ENCODE data around the gene IMP4.

IMP4 gene

GRCh38 chr2:130358420-130359350 is 16.0 kb downstream of the IMP4 start:
- no peak for DNase-seq

DNA sequence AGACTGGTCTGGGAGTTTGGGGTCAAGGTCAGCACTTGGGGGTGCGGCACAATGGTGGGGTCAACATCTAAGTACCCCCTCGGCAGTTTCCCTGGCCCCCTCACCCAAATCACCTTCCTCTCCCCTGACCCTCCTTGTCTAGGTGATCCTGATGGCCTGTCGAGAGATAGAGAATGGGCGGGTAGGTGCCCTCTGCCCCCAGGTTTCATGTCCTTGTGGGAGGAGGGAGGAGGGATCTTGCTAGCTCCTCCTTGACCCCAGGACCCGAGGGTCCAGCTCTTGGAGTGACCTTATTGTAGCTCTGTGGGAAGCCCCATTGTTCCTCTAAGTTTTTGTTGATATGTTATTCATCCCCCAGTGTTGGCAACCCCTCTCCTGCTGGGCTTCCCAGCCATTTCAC is 16.8 kb downstream of the IMP4 start:
- DNase-seq = no peak

DNA sequence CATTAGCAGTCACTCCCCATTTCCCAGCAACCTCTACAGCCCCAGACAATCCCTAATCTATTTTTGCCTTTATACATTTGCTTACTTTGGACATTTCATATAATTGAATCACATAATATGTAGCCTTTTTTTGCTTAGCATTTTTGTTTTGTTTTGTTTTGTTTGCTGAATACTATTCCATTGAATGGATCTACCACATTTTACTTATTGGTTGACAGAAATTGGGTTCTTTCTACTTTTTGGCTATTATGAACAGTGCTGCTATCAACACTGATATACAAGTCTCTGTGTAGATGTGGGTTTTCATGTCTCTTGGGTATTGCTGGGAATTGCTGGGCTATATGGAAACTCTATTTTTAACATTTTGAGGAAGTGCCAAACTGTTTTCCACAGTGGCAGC is 20.8 kb downstream of the IMP4 start:
- no peak for DNase-seq

GRCh38 chr2:130365075-130365474 is 22.4 kb downstream of the IMP4 start:
- no peak for DNase-seq

DNA sequence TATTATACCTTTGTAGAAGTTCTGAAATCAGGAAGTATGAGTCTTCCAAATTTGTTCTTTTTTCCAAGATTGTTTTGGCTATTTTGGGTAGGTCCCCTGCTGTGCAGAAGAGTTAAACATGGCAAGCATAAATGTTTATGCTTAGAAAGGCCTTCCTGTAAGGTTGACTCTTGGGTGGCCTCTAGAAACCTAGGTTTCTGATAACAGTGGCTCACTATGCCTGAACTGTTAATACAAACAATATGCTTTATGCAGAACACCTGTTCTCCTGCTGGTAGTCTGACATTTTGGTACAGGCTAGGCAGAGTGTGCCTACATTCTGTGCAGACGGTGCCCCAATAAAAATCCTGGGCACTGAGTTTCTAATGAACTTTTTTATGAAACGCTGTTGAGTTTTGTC is 23.3 kb downstream of the IMP4 start:
- DNase-seq = no peak

DNA sequence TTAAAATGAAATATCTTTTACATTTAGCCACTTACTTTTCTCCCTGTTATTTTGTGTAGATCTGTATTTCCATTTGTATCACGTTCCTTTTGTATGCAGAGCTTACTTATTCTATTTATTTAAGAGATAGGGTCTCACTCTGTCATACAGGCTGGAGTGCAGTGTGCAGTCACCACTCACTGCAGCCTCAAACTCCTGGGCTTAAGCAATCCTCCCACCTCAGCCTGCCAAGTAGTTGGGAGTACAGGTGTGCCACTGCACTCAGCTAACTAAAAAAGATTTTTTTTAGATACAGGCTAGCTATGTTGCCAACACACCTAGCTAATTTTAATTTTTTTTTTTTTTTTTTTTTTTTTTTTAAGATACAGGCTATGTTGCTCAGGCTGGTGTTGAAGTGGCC is 24.0 kb downstream of the IMP4 start:
- DNase-seq = no peak

- no peak for DNase-seq
These were observed 26.1 kb downstream of the IMP4 start for GRCh38 chr2:130368786-130369185.

- no peak for DNase-seq
These were observed 26.7 kb downstream of the IMP4 start for GRCh38 chr2:130369311-130369964.

DNA sequence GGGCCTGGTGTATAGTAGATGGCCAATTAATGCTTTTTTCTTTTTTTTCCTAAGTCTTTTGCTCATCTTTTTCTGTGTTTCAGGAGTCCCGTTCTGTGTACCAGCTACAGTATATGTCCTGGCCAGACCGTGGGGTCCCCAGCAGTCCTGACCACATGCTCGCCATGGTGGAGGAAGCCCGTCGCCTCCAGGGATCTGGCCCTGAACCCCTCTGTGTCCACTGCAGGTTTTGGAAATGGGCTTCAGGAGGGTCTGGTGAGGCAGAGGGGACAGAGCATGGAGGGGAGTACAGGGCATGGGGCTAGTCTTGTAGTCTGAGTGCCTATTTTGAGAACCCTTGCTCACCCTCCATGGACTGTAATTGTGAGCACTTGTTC is 27.3 kb downstream of the IMP4 start:
- no peak for DNase-seq

DNA sequence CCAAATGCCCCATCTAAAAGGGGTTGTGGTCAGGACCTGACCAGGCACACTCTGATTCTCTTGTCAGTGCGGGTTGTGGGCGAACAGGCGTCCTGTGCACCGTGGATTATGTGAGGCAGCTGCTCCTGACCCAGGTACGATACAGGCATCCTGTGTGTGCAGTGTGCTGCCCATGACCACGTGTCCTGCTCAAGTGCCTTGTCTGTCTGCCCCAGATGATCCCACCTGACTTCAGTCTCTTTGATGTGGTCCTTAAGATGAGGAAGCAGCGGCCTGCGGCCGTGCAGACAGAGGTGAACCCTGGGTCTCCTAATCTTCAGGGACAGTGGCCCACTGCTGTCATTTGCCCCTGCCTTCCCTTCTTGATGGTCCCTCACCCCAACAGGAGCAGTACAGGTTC is 27.8 kb downstream of the IMP4 start:
- DNase-seq = no peak

DNA sequence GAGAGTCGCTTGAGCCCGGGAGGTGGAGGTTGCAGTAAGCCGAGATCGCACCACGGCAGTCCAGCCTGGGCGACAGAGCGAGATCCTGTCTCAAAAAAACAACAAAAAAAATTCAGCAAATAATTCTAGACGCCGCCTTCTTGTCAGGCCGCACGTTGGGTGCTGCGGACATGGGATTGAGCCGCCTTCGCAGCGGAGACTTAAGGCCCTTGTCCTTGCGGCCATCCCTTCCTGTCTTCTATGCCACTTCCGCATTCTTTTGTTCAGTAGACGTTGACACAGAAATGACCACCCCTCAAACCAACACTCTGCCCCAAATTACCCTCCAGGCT is 29.0 kb downstream of the IMP4 start:
- DNase-seq = no peak

- peak; percentile 59 for DNase-seq
These were observed 29.5 kb downstream of the IMP4 start for GRCh38 chr2:130372055-130372832.

DNA sequence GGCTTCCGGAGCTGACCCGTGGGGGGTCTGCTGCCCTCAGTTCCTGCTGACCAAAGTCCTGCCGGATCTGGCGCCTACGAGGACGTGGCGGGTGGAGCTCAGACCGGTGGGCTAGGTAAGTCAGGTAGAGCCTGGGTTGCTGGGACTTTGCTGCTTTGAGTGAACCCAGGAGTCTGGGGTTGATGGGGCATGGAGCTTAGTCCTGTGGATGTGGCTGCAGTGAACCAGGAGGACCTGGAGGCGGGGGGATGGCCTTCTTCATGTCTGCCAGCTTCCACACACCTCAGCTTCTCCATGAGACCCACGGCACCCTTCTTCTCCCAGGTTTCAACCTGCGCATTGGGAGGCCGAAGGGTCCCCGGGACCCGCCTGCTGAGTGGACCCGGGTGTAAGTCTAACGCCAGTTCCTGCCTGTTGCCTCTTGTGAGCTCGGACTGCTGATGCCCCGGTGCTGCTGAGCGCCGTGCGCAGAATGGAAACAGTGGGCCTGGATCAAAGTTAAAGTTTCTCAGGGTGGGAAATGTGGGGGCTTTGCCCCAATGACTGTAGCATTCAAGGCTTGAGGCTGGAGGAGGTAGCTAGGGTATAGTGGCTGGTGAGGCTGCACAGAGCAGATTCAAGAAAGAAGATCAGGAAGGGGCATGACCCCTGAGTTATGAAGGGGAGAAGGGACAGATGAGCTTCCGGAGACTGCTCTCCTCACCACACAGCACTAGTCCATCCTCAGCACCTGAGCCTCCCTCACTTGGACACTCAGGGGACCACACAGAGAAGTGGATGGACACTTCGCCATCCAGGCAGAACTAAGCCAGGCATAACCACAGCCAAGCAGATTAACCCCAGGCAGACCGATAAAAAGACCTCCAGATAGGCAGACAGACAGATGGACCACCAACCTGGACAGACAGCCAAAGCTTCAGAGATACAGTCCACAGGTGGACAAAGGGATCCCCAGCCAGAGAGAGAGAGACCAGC is 30.4 kb downstream of the IMP4 start:
- no peak for DNase-seq

DNA sequence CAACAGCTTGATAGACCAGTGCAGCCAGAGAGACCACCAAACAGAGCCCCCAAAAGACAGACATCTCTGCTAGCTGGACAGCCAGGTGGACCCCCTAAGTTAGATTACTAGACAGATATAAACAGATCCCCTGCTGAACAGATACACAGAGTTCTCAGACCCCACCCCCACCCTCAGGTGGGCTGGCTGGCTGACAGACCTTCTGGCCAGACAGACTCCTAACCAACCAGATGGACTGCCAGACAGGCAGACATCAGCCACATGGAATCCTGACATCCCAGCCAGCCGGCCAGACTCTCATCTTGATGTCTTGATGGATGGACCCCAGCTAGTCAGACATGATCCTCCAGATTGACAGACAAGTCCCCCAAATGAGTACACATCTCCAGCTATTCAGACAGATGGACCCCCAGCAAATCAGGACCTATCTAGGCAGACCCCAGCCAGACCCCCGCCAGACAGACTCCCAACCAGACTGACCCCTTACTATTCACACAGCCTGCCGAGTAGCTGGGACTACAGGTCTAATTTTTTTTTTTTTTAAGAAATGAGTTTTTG is 31.2 kb downstream of the IMP4 start:
- DNase-seq = no peak

DNA sequence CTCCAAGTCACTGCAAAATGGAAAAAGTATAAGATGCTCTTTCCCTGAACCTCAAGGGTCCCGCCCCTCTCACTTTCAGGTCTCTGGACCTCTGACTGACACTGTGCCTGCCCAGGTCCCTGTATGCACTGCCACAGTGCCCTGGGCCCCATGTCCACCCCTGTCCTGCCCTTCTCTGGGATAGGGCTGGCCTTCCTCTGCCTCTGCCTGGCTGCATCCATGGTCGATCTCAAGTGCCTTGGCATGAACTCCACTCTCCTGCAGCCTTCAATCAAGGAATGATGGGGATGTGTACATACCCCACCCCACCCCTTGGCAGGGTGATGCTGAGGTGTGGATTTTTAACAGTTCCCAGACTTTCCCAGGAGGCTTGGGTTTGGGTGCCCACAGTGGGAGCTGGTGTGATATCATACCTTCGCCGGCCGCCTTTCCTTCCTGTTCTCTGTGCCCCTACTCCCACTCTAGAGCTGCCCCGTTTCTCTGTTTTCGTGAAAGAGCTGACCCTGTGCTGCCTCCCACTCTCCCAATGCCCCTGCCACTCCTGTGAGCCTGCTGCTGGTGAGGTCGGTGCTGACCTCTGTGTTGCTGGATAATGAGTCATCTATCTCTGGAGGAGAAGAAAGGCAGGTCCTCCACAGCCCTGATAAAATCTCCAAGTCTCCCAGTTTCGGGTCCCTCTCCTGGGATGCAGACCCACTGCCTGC is 32.0 kb downstream of the IMP4 start:
- DNase-seq = no peak

DNA sequence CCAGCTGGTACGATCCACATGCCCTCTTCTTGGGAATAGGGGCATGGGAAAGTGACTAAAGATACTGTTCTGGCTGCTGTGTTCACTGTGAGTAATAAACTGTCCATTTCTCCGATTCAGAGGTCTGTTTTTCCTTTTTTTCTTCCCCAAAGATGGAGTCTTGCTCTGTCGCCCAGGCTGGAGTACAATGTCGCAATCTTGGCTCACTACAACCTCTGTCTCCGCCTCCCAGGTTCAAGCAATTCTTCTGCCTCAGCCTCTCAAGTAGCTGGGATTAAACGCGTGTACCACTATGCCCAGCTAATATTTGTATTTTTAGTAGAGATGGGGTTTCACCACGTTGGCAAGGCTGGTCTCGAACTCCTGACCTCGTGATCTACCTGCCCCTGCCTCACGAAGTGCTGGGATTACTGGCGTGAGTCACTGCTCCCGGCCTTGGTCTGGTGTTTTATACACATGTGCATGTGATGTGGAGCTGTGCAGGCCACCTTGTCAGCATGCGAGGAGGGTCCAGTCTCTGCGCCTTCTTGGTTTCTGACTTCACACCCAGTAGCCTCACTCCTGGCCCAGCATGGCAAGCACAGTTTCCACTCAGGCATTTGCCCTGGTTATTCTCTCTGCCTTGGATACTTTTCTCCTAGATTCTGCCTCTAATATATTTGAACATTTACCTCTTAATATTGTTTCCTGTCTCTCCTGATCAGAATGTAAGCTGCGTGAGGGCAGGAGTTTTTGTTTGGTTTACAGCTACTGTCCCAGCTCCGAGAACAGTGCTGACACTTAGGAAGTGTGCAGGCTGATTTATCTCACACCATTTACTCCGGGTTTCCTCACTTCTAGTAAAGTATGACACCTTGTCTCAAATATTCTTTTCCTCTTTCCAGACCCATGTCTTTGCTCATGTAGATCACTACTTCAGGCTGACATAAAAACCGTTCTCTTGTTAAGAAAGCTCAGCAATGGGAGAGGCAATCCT is 32.9 kb downstream of the IMP4 start:
- DNase-seq = no peak

DNA sequence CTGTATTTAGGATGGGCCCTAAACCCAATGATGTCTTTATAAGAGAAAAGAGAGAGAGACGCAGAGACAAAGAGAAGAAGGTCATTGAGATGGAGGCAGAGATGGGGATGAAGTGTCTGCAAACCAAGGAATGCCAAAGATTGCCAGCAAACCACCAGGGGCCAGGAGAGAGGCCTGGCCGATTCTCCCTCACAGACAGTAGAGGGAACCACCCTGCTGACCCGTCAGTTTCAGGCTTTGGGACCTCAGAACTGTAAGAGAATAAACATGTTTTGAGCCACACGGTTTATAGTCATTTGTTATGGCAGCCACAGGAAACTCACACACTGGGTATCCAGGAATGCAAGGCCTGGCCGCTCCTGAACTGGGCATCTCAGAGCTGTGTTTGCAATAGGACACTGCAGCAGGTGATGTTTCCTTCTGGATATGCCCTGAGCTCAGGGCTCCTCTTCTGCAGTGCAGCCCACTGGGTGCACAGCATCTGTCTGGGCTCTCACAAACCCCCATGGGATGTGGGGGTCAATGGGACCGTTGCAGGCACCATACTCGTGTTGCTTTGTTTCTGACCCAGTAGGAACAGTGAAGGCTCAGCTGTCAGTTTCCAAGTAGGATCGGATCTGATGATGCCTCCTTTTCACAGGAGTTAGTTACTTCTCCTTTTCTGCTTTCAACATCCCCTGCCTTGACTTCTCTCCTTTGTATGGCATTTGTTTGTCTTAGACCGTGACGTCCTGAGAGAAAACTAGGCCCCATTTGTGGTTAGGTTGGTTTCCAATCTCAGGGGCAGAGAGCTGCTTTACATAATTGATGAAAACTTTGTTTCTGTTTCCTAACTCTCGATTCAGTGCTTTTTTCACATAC is 34.0 kb downstream of the IMP4 start:
- DNase-seq = no peak

DNA sequence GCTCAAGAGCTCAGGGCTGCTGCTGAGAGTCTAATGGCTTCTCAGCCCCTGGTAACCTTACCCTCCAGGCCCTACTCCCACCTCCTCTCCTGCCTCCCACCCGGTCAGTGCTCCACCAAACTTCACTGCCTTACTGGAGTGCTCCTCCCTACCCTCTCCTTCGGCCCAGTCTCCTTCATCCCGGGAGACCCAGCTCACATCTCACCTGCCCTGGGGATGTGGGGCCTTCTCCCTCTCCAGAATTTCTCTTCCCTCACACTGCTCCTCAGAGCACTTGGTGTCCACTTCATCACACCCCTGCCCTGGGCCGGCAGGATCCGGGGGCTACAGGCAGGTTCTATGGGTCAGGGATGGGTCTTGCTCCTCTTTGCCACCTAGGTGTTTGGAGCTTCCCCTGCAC is 34.8 kb downstream of the IMP4 start:
- DNase-seq = no peak

DNA sequence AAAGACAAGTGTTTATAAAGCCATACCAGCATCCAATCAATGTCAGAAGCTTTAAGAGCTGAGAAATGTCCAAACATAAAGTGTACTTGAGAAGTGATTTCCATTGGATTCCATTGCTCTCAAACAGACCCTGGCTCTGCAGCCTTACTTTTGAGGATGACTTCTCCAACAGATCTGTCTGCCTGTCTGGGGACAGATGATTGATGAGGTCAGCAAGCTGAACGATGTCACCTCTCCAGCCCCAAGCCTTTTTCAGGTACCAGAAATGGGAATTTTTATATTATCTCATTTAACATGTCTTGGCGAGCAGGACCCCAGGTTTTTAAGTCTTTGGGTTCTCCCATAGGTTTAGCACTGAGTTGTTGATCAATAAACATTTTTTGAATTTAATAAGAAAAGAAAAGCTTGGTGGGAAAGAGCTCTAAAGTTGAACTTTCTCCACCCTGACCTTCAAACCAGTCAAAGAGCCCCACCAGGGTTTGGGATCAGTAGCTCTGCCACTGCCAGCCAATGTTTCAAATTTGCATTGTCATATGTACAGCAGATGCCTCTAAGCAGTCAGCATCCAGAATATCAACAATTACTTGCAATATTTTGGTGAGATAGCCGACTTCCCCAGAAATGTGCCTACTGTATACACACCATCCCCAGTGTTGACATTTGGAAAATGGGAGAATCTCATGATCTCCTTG is 35.7 kb downstream of the IMP4 start:
- no peak for DNase-seq
